Pancreas (tissue), 10 donors: ENCODE data around the gene TAX1BP3. TPM values are rescaled to one million over a fixed set of nuclear protein-coding genes. Genes with fewer than 3 reads are reported as not detected.

Source experiments
- ATAC-seq, 4 donors: fragments of 200-7000 bp; cut with Tn5 transposase; one replicate each; pipeline versions ENCODE4 v1.8.0 to v1.9.1; 2020; ENCODE audit warnings: mild to moderate bottlenecking in 4 of 4, moderate library complexity in 4 of 4
- DNase-seq, 6 donors: peaks; one replicate each; pipeline ENCODE4 v3.0.0-alpha.2; 2020
- FAIRE-seq: peaks from 2 replicates; lab custom pipeline; 2012; peaks lifted over from hg19 to GRCh38; lab: Jason Lieb, UNC
- H3K27ac ChIP-seq, 4 donors: fragments of 200-600 bp; sonication (generic); 1 replicate in 3 of 4; 2 replicates in 1 of 4; pipeline versions ENCODE4 v1.5.0 to v1.8.0; 2020
- H3K27me3 ChIP-seq, 4 donors: fragments of 200-600 bp; one replicate each; pipeline ENCODE4 v1.8.0; 2021
- H3K36me3 ChIP-seq, 3 donors: fragments of 200-600 bp; sonication (generic) in 1 of 3; one replicate each; pipeline versions ENCODE4 v1.5.0 to v1.8.0; 2020 to 2021
- H3K4me1 ChIP-seq, 3 donors: fragments of 200-600 bp; one replicate each; pipeline ENCODE4 v1.8.0; 2021
- H3K4me3 ChIP-seq, 4 donors: fragments of 200-600 bp; sonication (generic) in 2 of 4; one replicate each; pipeline versions ENCODE4 v1.5.0 to v1.8.0; 2020 to 2021
- H3K9me3 ChIP-seq, 4 donors: fragments of 200-600 bp; one replicate each; pipeline ENCODE4 v1.8.0; 2021
- CTCF ChIP-seq, 4 donors: fragments of 200-600 bp; sonication (generic) in 3 of 4; IDR thresholded peaks; one replicate each; pipeline versions ENCODE4 v1.5.0 to v1.8.0; 2021; ENCODE audit warnings: antibody characterized with exemption in 4 of 4
- WGBS, 2 donors: extraction: QIAGEN DNeasy Blood & Tissue Kit; methylation state at CpG; one replicate each; pipeline ENCODE4 v1.1.7; 2013; 5-methylcytosine and 5-hydroxymethylcytosine counted together
- intact Hi-C, 3 donors: fragments of 100-400 bp; cut with DNase I; formaldehyde crosslinking; loops; one replicate each; pipeline versions ENCODE4 v1.11.1 to v1.14.2; 2022
- polyA plus RNA-seq, 2 donors: library from polyadenylated mRNA; stranded (reverse); fragments of 200-250 nt; gene quantifications; one replicate each; pipeline ENCODE4 v1.2.3, GENCODE V29; 2013
- total RNA-seq, 6 donors: library from RNA; stranded (reverse); fragmentation: NEBNext Ultra II Directional in 4 of 6; extraction: Animal tissue kit (Norgen Biotek cat#: 25700) in 4 of 6; gene quantifications; one replicate each; pipeline versions ENCODE4 v1.2.1 to v1.2.4, GENCODE V29; 2021 to 2023
- donor health status: healthy with polysubstance abuse.
- donor health status: DM: no; HTN: no; CAD: no; lungs with moderate emphysema.
- donor health status: DM: no; HTN: no; CAD: no.
- donor health status: control.
- donor health status: control.
- donor health status: Bipolar disorder and iron deficiency.
- donor health status: DM: yes; HTN: yes; CAD: no.
- donor health status: DM: no; HTN: no; CAD: no.
- donor health status: DM: no; HTN: no; CAD: no.
- donor health status: DM: yes; HTN: yes; CAD: no.

The TAX1BP3 gene
- total and polyA plus RNA-seq, 8 donors = 31.4 to 80.6 (median 47.6) TPM

GRCh38 chr17:3689262-3690093, 21.1 kb upstream of the TAX1BP3 start:
- H3K4me1 ChIP-seq = no peaks in the 10 kb centered on the region
- H3K27ac ChIP-seq = no peak overlapping the region
- H3K27me3 ChIP-seq = no peaks in the 10 kb centered on the region
- H3K9me3 ChIP-seq = no peaks in the 10 kb centered on the region
- FAIRE-seq (no peak), DNase-seq (no peak), ATAC-seq (peak in 1 of 4 donors; percentile 82)
- no peaks in the 10 kb centered on the region for H3K36me3 ChIP-seq
- intact Hi-C loops = no loop called here
- H3K4me3 ChIP-seq = no peak overlapping the region
- TF ChIP-seq CTCF (IDR thresholded peaks at IDR 0.05) = no peak
- WGBS, 2 donors = 73 to 80% methylated on average over 40 to 44 of the region's 44 CpGs

GRCh38 chr17:3688852-3689261, 20.5 kb upstream of the TAX1BP3 start:
- intact Hi-C loops = no loop called here
- no peak overlapping the region for H3K27ac ChIP-seq
- no peaks in the 10 kb centered on the region for H3K27me3 ChIP-seq
- H3K36me3 ChIP-seq = no peaks in the 10 kb centered on the region
- DNase-seq (no peak), ATAC-seq (peak in 1 of 4 donors; percentile 36), FAIRE-seq (no peak)
- 75 to 82% methylated on average over 13 to 14 of the region's 14 CpGs for WGBS, 2 donors
- H3K4me1 ChIP-seq = no peaks in the 10 kb centered on the region
- H3K9me3 ChIP-seq = no peaks in the 10 kb centered on the region
- no peak for TF ChIP-seq CTCF (IDR thresholded peaks at IDR 0.05)
- no peak overlapping the region for H3K4me3 ChIP-seq

GRCh38 chr17:3688027-3688553, 19.7 kb upstream of the TAX1BP3 start:
- FAIRE-seq = no peak
- intact Hi-C loops = no loop called here
- Histone ChIP-seq H3K36me3 (no peaks in the 10 kb centered on the region), H3K27me3 (no peaks in the 10 kb centered on the region), H3K4me1 (no peaks in the 10 kb centered on the region), H3K9me3 (no peaks in the 10 kb centered on the region), H3K27ac (no peak overlapping the region), H3K4me3 (no peak overlapping the region)
- 51 to 71% methylated on average over 19 of the region's 19 CpGs for WGBS, 2 donors
- DNase-seq = no peak
- no peak for ATAC-seq
- no peak for TF ChIP-seq CTCF (IDR thresholded peaks at IDR 0.05)

- DNase-seq = no peak
- WGBS, 2 donors = 12 to 27% methylated on average over 6 to 13 of the region's 13 CpGs
- no peaks in the 10 kb centered on the region for H3K27me3 ChIP-seq
Measured at GRCh38 chr17:3685174-3685573, 16.8 kb upstream of the TAX1BP3 start.

More at GRCh38 chr17:3685174-3685573, 16.8 kb upstream of the TAX1BP3 start:
- no peak for TF ChIP-seq CTCF (IDR thresholded peaks at IDR 0.05)
- FAIRE-seq (no peak), ATAC-seq (no peak)
- Histone ChIP-seq H3K4me3 (no peak overlapping the region), H3K9me3 (no peaks in the 10 kb centered on the region), H3K27ac (no peak overlapping the region), H3K4me1 (no peaks in the 10 kb centered on the region), H3K36me3 (no peaks in the 10 kb centered on the region)
- intact Hi-C loops = no loop called here
